BLaER1 (cell line): ENCODE results near the gene SRMS.

Experiments used
- H3K27ac ChIP-seq: shearing (Covaris generic); formaldehyde crosslinking; 2 replicates; pipeline ENCODE4 v1.8.1; 2022
- H3K27me3 ChIP-seq: shearing (Covaris generic); formaldehyde crosslinking; 2 replicates; pipeline ENCODE4 v1.8.1; 2022
- H3K36me3 ChIP-seq: shearing (Covaris generic); formaldehyde crosslinking; 2 replicates; pipeline ENCODE4 v1.8.1; 2022
- H3K4me1 ChIP-seq: shearing (Covaris generic); formaldehyde crosslinking; 2 replicates; pipeline ENCODE4 v1.8.1; 2022
- H3K4me2 ChIP-seq: shearing (Covaris generic); formaldehyde crosslinking; 2 replicates; pipeline ENCODE4 v1.8.1; 2022
- H3K4me3 ChIP-seq: shearing (Covaris generic); formaldehyde crosslinking; 2 replicates; pipeline ENCODE4 v1.8.1; 2022
- H3K9ac ChIP-seq: shearing (Covaris generic); formaldehyde crosslinking; 2 replicates; pipeline ENCODE4 v1.8.1; 2022
- H3K9me3 ChIP-seq: shearing (Covaris generic); formaldehyde crosslinking; 2 replicates; pipeline ENCODE4 v1.8.1; 2022
- H4K20me1 ChIP-seq: shearing (Covaris generic); formaldehyde crosslinking; 2 replicates; pipeline ENCODE4 v1.8.1; 2022
- Cebpa-rat ChIP-seq: shearing (Covaris generic); IDR thresholded peaks from 2 replicates; pipeline ENCODE4 v1.8.1; 2022

The SRMS gene

GRCh38 chr20:63547725-63548480 is at the start of gene SRMS:
TSS of gene SRMS (minus strand) at chr20:63547749. CDS start at chr20:63547463, 286 bp downstream.
- Histone ChIP-seq H3K9me3 (no peaks in the 10 kb centered on the region), H3K27me3 (peaks cover 90% of the 10 kb centered on the region), H3K4me2 (peak within 1 kb of the TSS; percentile 28), H4K20me1 (peaks cover 72% of the 10 kb centered on the region), H3K4me1 (peaks cover 43% of the 10 kb centered on the region), H3K27ac (no peak within 1 kb of the TSS), H3K36me3 (no peaks in the 10 kb centered on the region), H3K9ac (no peak within 1 kb of the TSS), H3K4me3 (no peak within 1 kb of the TSS)
- TF ChIP-seq Cebpa-rat = no peak

- H3K27ac ChIP-seq = no peak overlapping the region
- no peaks in the 10 kb centered on the region for H3K9me3 ChIP-seq
- no peak for TF ChIP-seq Cebpa-rat
- no peaks in the 10 kb centered on the region; the same call in 1 of the 2 replicates for H3K27me3 ChIP-seq
- no peaks in the 10 kb centered on the region for H3K4me1 ChIP-seq
- no peak overlapping the region for H3K4me3 ChIP-seq
- H3K9ac ChIP-seq = no peak overlapping the region
- H3K4me2 ChIP-seq = no peak overlapping the region
- H3K36me3 ChIP-seq = peaks cover 98% of the 10 kb centered on the region
- peaks cover 55% of the 10 kb centered on the region for H4K20me1 ChIP-seq
Observed at GRCh38 chr20:63596423-63596822, 48.9 kb upstream of the SRMS start.

GRCh38 chr20:63595416-63596127 is 48.0 kb upstream of the SRMS start:
- no peak overlapping the region for H3K27ac ChIP-seq
- H3K9ac ChIP-seq = no peak overlapping the region
- H3K36me3 ChIP-seq = peaks cover 98% of the 10 kb centered on the region
- H3K4me2 ChIP-seq = no peak overlapping the region
- H3K9me3 ChIP-seq = no peaks in the 10 kb centered on the region
- no peak for TF ChIP-seq Cebpa-rat
- H3K4me1 ChIP-seq = peaks cover 4% of the 10 kb centered on the region; the same call in 1 of the 2 replicates
- no peak overlapping the region for H3K4me3 ChIP-seq
- H3K27me3 ChIP-seq = no peaks in the 10 kb centered on the region; the same call in 1 of the 2 replicates
- peaks cover 47% of the 10 kb centered on the region for H4K20me1 ChIP-seq

GRCh38 chr20:63594043-63594561 is 46.6 kb upstream of the SRMS start:
- Histone ChIP-seq H4K20me1 (peaks cover 47% of the 10 kb centered on the region), H3K27me3 (no peaks in the 10 kb centered on the region; the same call in 1 of the 2 replicates), H3K9me3 (no peaks in the 10 kb centered on the region), H3K27ac (no peak overlapping the region), H3K36me3 (peaks cover 97% of the 10 kb centered on the region), H3K4me1 (peaks cover 18% of the 10 kb centered on the region), H3K4me2 (no peak overlapping the region), H3K9ac (no peak overlapping the region), H3K4me3 (no peak overlapping the region)
- TF ChIP-seq Cebpa-rat = no peak

- no peaks in the 10 kb centered on the region for H3K9me3 ChIP-seq
- no peaks in the 10 kb centered on the region; the same call in 1 of the 2 replicates for H3K27me3 ChIP-seq
- H3K4me1 ChIP-seq = peaks cover 33% of the 10 kb centered on the region
- H3K4me3 ChIP-seq = no peak overlapping the region
- no peak for TF ChIP-seq Cebpa-rat
- H3K9ac ChIP-seq = no peak overlapping the region
- H3K27ac ChIP-seq = no peak overlapping the region
- no peak overlapping the region for H3K4me2 ChIP-seq
- peaks cover 83% of the 10 kb centered on the region for H3K36me3 ChIP-seq
- H4K20me1 ChIP-seq = peaks cover 47% of the 10 kb centered on the region
Observed at GRCh38 chr20:63592661-63593060, 45.1 kb upstream of the SRMS start.

GRCh38 chr20:63591786-63592355 is 44.3 kb upstream of the SRMS start:
- H3K36me3 ChIP-seq = peaks cover 76% of the 10 kb centered on the region
- no peaks in the 10 kb centered on the region; the same call in 1 of the 2 replicates for H3K27me3 ChIP-seq
- H3K9ac ChIP-seq = no peak overlapping the region
- no peak overlapping the region for H3K27ac ChIP-seq
- peaks cover 41% of the 10 kb centered on the region for H3K4me1 ChIP-seq
- H4K20me1 ChIP-seq = peaks cover 49% of the 10 kb centered on the region
- no peak overlapping the region for H3K4me3 ChIP-seq
- H3K4me2 ChIP-seq = no peak overlapping the region
- no peaks in the 10 kb centered on the region for H3K9me3 ChIP-seq
- TF ChIP-seq Cebpa-rat = no peak

GRCh38 chr20:63591147-63591533 is 43.6 kb upstream of the SRMS start:
- peaks cover 47% of the 10 kb centered on the region for H4K20me1 ChIP-seq
- no peak overlapping the region for H3K9ac ChIP-seq
- H3K4me3 ChIP-seq = no peak overlapping the region
- H3K27me3 ChIP-seq = no peaks in the 10 kb centered on the region; the same call in 1 of the 2 replicates
- no peaks in the 10 kb centered on the region for H3K9me3 ChIP-seq
- no peak overlapping the region for H3K27ac ChIP-seq
- no peak overlapping the region for H3K4me2 ChIP-seq
- H3K36me3 ChIP-seq = peaks cover 71% of the 10 kb centered on the region
- TF ChIP-seq Cebpa-rat = no peak
- H3K4me1 ChIP-seq = peaks cover 48% of the 10 kb centered on the region

GRCh38 chr20:63590218-63591146 is 42.9 kb upstream of the SRMS start:
- no peaks in the 10 kb centered on the region; the same call in 1 of the 2 replicates for H3K27me3 ChIP-seq
- TF ChIP-seq Cebpa-rat = no peak
- peak overlapping the region; percentile 9; the same call in 1 of the 2 replicates for H3K27ac ChIP-seq
- H3K36me3 ChIP-seq = peaks cover 64% of the 10 kb centered on the region
- peak overlapping the region; percentile 96 for H3K4me2 ChIP-seq
- no peaks in the 10 kb centered on the region for H3K9me3 ChIP-seq
- H4K20me1 ChIP-seq = peaks cover 40% of the 10 kb centered on the region
- no peak overlapping the region for H3K9ac ChIP-seq
- peaks cover 55% of the 10 kb centered on the region for H3K4me1 ChIP-seq
- no peak overlapping the region; the same call in 1 of the 2 replicates for H3K4me3 ChIP-seq
